IMR-90 (cell line): ENCODE data around the gene DLL1. TPM values are rescaled to one million over a fixed set of nuclear protein-coding genes. Genes with fewer than 3 reads are reported as not detected.

Source experiments
- ATAC-seq: fragments of 200-7000 bp; cut with Tn5 transposase; 2 replicates; pipeline ENCODE4 v1.9.1; 2020; ENCODE audit warnings: low read depth, mild to moderate bottlenecking, moderate library complexity
- BruUV-seq: library from RNA; stranded (reverse); fragments of 400-500 nt; replicated peaks from 2 replicates; lab custom pipeline; 2021; lab: Mats Ljungman, UMichigan
- CTCF ChIA-PET: fragments of 300-600 bp; formaldehyde crosslinking; extraction: SDS; loops from one replicate; lab custom pipeline; 2021; ENCODE audit warnings: antibody characterized with exemption; lab: Yijun Ruan, JAX
- POLR2A ChIA-PET: fragments of 300-600 bp; sonication (Branson Sonifier 250); formaldehyde crosslinking; loops from one replicate; lab custom pipeline; 2022; ENCODE audit warnings: antibody characterized with exemption; ENCODE audit not compliant: unreplicated experiment; lab: Charles Lee
- DNase-seq: peaks from one replicate; pipeline ENCODE4 v3.0.0; 2013
- H2AFZ ChIP-seq: replicated peaks from 2 replicates; pipeline ENCODE3; 2013; ENCODE audit warnings: low read length, mild to moderate bottlenecking; ENCODE audit not compliant: poor library complexity
- H2AK5ac ChIP-seq: 2 replicates; pipeline ENCODE4 v1.6.1; 2013; ENCODE audit warnings: low read depth, low read length, inconsistent platforms
- H2AK9ac ChIP-seq: replicated peaks from 2 replicates; pipeline ENCODE3; 2013; ENCODE audit warnings: mild to moderate bottlenecking, low read depth, low read length, moderate library complexity; ENCODE audit not compliant: poor library complexity
- H2BK120ac ChIP-seq: 2 replicates; pipeline ENCODE4 v1.6.1; 2013; ENCODE audit warnings: low read depth, low read length, inconsistent platforms
- H2BK15ac ChIP-seq: 3 replicates; pipeline ENCODE4 v1.6.1; 2013; ENCODE audit warnings: low read depth, low read length, inconsistent platforms
- H2BK20ac ChIP-seq: 2 replicates; pipeline ENCODE4 v1.6.1; 2013; ENCODE audit warnings: low read depth, mild to moderate bottlenecking, inconsistent platforms, low read length, moderate library complexity
- H2BK5ac ChIP-seq: 2 replicates; pipeline ENCODE4 v1.6.1; 2013; ENCODE audit warnings: mild to moderate bottlenecking, low read depth, low read length, inconsistent platforms; ENCODE audit not compliant: poor library complexity, severe bottlenecking
- H3K14ac ChIP-seq: replicated peaks from 2 replicates; pipeline ENCODE4 v1.6.1; 2013; ENCODE audit warnings: low read depth, low read length, inconsistent platforms
- H3K18ac ChIP-seq: 2 replicates; pipeline ENCODE4 v1.6.1; 2013; ENCODE audit warnings: low read depth, low read length, control low read depth
- H3K23ac ChIP-seq: 2 replicates; pipeline ENCODE4 v1.6.1; 2013; ENCODE audit warnings: low read depth, low read length, inconsistent platforms
- H3K27ac ChIP-seq: 2 replicates; pipeline ENCODE4 v1.5.1; 2013; ENCODE audit warnings: mild to moderate bottlenecking, control low read depth, low read length; ENCODE audit not compliant: insufficient read depth
- H3K27me3 ChIP-seq: 2 replicates; pipeline ENCODE4 v1.6.1; 2013; ENCODE audit warnings: low read length; ENCODE audit not compliant: control insufficient read depth, insufficient read depth
- H3K36me3 ChIP-seq: 2 replicates; pipeline ENCODE4 v1.6.1; 2013; ENCODE audit warnings: low read length, mixed read lengths; ENCODE audit not compliant: control insufficient read depth, insufficient read depth
- H3K4ac ChIP-seq: 2 replicates; pipeline ENCODE4 v1.6.1; 2013; ENCODE audit warnings: low read depth, low read length, inconsistent platforms
- H3K4me1 ChIP-seq: 2 replicates; pipeline ENCODE4 v1.6.1; 2013; ENCODE audit warnings: low read length, mixed read lengths; ENCODE audit not compliant: control insufficient read depth, insufficient read depth
- H3K4me2 ChIP-seq: 2 replicates; pipeline ENCODE4 v1.6.1; 2013; ENCODE audit warnings: low read depth, mild to moderate bottlenecking, control low read depth, low read length, moderate library complexity
- H3K4me3 ChIP-seq: 2 replicates; pipeline ENCODE4 v1.5.1; 2013; ENCODE audit warnings: low read depth, mild to moderate bottlenecking, control low read depth, low read length, moderate library complexity; ENCODE audit not compliant: insufficient read depth
- H3K56ac ChIP-seq: 2 replicates; pipeline ENCODE4 v1.6.1; 2013; ENCODE audit warnings: low read length, inconsistent platforms; ENCODE audit not compliant: insufficient read depth; ENCODE audit errors: extremely low read depth
- H3K79me1 ChIP-seq, 2 experiments: 2 replicates each; pipeline ENCODE4 v1.6.1; 2013; ENCODE audit warnings: low read length in 2 of 2, inconsistent platforms in 1 of 2, low read depth in 1 of 2
- H3K9ac ChIP-seq: 2 replicates; pipeline ENCODE4 v1.6.1; 2013; ENCODE audit warnings: low read depth, low read length, control low read depth
- H3K9me1 ChIP-seq: 2 replicates; pipeline ENCODE4 v1.6.1; 2013; ENCODE audit warnings: low read length, inconsistent platforms; ENCODE audit not compliant: insufficient read depth
- H3K9me3 ChIP-seq: 2 replicates; pipeline ENCODE4 v1.6.1; 2013; ENCODE audit warnings: low read length; ENCODE audit not compliant: control insufficient read depth, insufficient read depth
- H4K20me1 ChIP-seq: 2 replicates; pipeline ENCODE4 v1.6.1; 2013; ENCODE audit warnings: low read length, inconsistent platforms; ENCODE audit not compliant: insufficient read depth
- H4K5ac ChIP-seq: 2 replicates; pipeline ENCODE4 v1.6.1; 2013; ENCODE audit warnings: mild to moderate bottlenecking, low read depth, low read length, control low read depth
- H4K8ac ChIP-seq, 2 experiments: 2 replicates each; pipeline ENCODE4 v1.6.1; 2013; ENCODE audit warnings: low read depth in 2 of 2, low read length in 2 of 2, control low read depth in 1 of 2, inconsistent platforms in 1 of 2
- H4K91ac ChIP-seq: 2 replicates; pipeline ENCODE4 v1.6.1; 2013; ENCODE audit warnings: low read depth, low read length, inconsistent platforms; ENCODE audit not compliant: insufficient read depth
- BHLHE40 ChIP-seq: fragments of 150-350 bp; IDR thresholded peaks from 2 replicates; pipeline ENCODE4 v1.6.1; 2016; ENCODE audit warnings: mild to moderate bottlenecking, low read depth, low read length
- CTCF ChIP-seq: conservative IDR thresholded peaks from 2 replicates; pipeline ENCODE4 v1.5.1; 2012; ENCODE audit warnings: mild to moderate bottlenecking, low read depth, low read length, improper control_type of control experiment
- FOS ChIP-seq: fragments of 150-350 bp; IDR thresholded peaks from 2 replicates; pipeline ENCODE4 v1.6.1; 2016; ENCODE audit warnings: low read depth, low read length
- NFE2L2 ChIP-seq: fragments of 150-350 bp; IDR thresholded peaks from 2 replicates; pipeline ENCODE4 v1.6.1; 2016; ENCODE audit warnings: low read depth, mild to moderate bottlenecking, low read length
- POLR2A ChIP-seq: IDR thresholded peaks from 2 replicates; pipeline ENCODE4 v1.6.1; 2012; ENCODE audit warnings: mild to moderate bottlenecking, low read depth, low read length
- RAD21 ChIP-seq: IDR thresholded peaks from 2 replicates; pipeline ENCODE4 v1.6.1; 2012; ENCODE audit warnings: low read length, improper control_type of control experiment
- RCOR1 ChIP-seq: IDR thresholded peaks from 2 replicates; pipeline ENCODE4 v1.6.1; 2012; ENCODE audit warnings: mild to moderate bottlenecking, low read length, improper control_type of control experiment; ENCODE audit not compliant: insufficient replicate concordance
- RFX5 ChIP-seq: IDR thresholded peaks from 2 replicates; pipeline ENCODE4 v1.8.0; 2012; ENCODE audit warnings: low read depth, mild to moderate bottlenecking, low read length, moderate library complexity
- SMC3 ChIP-seq: fragments of 150-350 bp; IDR thresholded peaks from 2 replicates; pipeline ENCODE4 v1.6.1; 2016; ENCODE audit warnings: low read depth, mild to moderate bottlenecking, antibody characterized with exemption, low read length, moderate library complexity
- WGBS, 2 experiments: methylation state at CpG; one replicate each; pipeline versions ENCODE4 v1.1.5 to v1.1.7; 2013; ENCODE audit warnings: missing lambda C conversion rate in 2 of 2; ENCODE audit not compliant: insufficient read length in 1 of 2; ENCODE audit errors: extremely low coverage in 2 of 2; 5-methylcytosine and 5-hydroxymethylcytosine counted together
- dilution Hi-C: fragments of 300-500 bp; cut with HindIII; formaldehyde crosslinking; loops from one replicate; pipeline ENCODE4 v1.14.3; 2018; ENCODE audit warnings: low sequenced_read_pairs; ENCODE audit not compliant: unreplicated experiment
- in situ Hi-C: fragments of 300-500 bp; cut with MboI; formaldehyde crosslinking; loops from 3 replicates; pipeline ENCODE4 v1.14.3; 2019; ENCODE audit warnings: low sequenced_read_pairs, inconsistent platforms, mixed read lengths
- intact Hi-C: fragments of 100-400 bp; cut with micrococcal nuclease; formaldehyde crosslinking; loops from 2 replicates; pipeline ENCODE4 v1.10.0; 2022
- polyA plus RNA-seq, 3 experiments: library from polyadenylated mRNA; depleted of rRNA; stranded (reverse); fragments of >200 nt; gene quantifications; 2 replicates each; pipeline ENCODE4 v1.2.3, GENCODE V29; 2012; ENCODE audit warnings: low replicate concordance in 1 of 3
- total RNA-seq: library from RNA; depleted of rRNA; stranded (reverse); fragments of >200 nt; gene quantifications from 2 replicates; pipeline ENCODE4 v1.2.3, GENCODE V29; 2012

The DLL1 gene
- total and polyA plus RNA-seq, 2 of the 4 experiments (the other 2 are of a cell fraction): under 0.01 to 0.31 TPM

GRCh38 chr6:170317718-170318117, 26.8 kb upstream of the DLL1 start:
- Histone ChIP-seq H3K18ac (no peak overlapping the region), H3K9me3 (no peaks in the 10 kb centered on the region), H2BK120ac (no peak overlapping the region), H3K36me3 (peaks cover 15% of the 10 kb centered on the region; the same call in 1 of the 2 replicates), H3K23ac (no peak overlapping the region), H2BK5ac (no peak overlapping the region), H3K27me3 (no peaks in the 10 kb centered on the region), H3K56ac (no peak overlapping the region), H2AK9ac (no peak overlapping the region), H2AFZ (no peak overlapping the region), H3K4me3 (no peak overlapping the region), H2AK5ac (no peak overlapping the region), H3K4me1 (0 out of 2 replicates have a peak, but pooled peaks cover 4% of the 10 kb centered on the region), H3K9me1 (peaks cover 7% of the 10 kb centered on the region), H3K14ac (no peak overlapping the region), H3K9ac (no peak overlapping the region), H4K91ac (no peak overlapping the region), H4K5ac (no peak overlapping the region), H2BK20ac (no peak overlapping the region), H2BK15ac (no peak overlapping the region), H3K4ac (no peak overlapping the region), H4K20me1 (peaks cover 27% of the 10 kb centered on the region), H4K8ac (no peak overlapping the region), H3K4me2 (no peak overlapping the region), H3K27ac (no peak overlapping the region), H3K79me1 (peaks cover 45 to 82% of the 10 kb centered on the region in 2 experiments)
- WGBS, 2 experiments: no CpG with 5 or more reads among the region's 5 CpGs
- TF ChIP-seq RAD21 (no peak), BHLHE40 (no peak), RFX5 (no peak), POLR2A (no peak), RCOR1 (no peak), SMC3 (no peak), CTCF (no peak), FOS (no peak), NFE2L2 (no peak)
- POLR2A ChIA-PET: no interaction called here
- DNase-seq: no peak
- in situ Hi-C loops (no loop called here), intact Hi-C loops (loop anchor here (10.0 kb wide), 1 partner anchor 873 kb away; no protein-coding TSS in a partner anchor), dilution Hi-C loops (no loop called here)
- ATAC-seq: no peak
- TSS peak; percentile 82 for BruUV-seq
- CTCF ChIA-PET: no interaction called here
